ENCODE measurements around the gene ZFPM1. TPM values are rescaled to one million over a fixed set of nuclear protein-coding genes. Genes with fewer than 3 reads are reported as not detected.

ZFPM1 gene
- total and polyA plus RNA-seq, 2 experiments from 2014 or later = 0.53 to 2.2 TPM

DNA sequence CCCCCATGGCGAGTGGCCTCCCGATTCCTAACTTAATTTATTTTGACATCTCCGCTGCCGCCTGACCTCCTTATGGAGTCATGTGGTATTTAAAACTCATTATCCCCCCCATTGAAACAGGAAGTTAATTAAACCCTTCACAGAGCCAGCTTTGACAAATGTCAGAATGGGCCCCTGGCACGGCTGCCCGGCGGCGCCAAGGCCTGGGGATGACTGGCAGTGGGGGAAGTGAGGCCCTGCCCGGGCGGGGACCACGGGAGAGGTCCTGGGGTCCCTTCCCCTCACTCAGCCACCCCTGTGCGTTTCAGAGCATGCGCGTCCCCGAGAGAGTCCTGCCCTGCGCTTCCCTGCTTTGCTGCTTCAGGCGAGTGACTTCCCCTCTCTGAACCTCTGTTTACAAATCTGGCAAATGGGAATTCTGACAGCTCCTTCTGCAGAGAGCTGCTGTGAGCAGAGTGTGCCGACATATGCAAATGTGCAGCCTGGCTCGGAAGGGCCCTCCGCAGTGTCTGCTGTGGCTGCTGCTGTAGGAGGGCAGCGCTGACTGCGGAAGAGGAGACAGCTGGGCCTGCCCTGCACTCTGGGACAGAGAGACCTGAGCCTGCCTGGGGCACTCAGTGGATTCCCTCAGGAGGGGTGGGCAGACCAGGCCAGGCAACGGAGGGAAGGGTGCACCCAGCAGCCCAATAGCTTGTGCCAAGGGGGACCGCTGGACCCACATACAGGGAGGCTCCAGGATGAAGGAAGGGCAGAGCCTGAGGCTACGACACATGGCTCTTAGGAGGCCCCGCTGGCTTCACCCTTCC lies 4.4 kb upstream of the ZFPM1 start (continued):
- TF ChIP-seq, protein P1, sequence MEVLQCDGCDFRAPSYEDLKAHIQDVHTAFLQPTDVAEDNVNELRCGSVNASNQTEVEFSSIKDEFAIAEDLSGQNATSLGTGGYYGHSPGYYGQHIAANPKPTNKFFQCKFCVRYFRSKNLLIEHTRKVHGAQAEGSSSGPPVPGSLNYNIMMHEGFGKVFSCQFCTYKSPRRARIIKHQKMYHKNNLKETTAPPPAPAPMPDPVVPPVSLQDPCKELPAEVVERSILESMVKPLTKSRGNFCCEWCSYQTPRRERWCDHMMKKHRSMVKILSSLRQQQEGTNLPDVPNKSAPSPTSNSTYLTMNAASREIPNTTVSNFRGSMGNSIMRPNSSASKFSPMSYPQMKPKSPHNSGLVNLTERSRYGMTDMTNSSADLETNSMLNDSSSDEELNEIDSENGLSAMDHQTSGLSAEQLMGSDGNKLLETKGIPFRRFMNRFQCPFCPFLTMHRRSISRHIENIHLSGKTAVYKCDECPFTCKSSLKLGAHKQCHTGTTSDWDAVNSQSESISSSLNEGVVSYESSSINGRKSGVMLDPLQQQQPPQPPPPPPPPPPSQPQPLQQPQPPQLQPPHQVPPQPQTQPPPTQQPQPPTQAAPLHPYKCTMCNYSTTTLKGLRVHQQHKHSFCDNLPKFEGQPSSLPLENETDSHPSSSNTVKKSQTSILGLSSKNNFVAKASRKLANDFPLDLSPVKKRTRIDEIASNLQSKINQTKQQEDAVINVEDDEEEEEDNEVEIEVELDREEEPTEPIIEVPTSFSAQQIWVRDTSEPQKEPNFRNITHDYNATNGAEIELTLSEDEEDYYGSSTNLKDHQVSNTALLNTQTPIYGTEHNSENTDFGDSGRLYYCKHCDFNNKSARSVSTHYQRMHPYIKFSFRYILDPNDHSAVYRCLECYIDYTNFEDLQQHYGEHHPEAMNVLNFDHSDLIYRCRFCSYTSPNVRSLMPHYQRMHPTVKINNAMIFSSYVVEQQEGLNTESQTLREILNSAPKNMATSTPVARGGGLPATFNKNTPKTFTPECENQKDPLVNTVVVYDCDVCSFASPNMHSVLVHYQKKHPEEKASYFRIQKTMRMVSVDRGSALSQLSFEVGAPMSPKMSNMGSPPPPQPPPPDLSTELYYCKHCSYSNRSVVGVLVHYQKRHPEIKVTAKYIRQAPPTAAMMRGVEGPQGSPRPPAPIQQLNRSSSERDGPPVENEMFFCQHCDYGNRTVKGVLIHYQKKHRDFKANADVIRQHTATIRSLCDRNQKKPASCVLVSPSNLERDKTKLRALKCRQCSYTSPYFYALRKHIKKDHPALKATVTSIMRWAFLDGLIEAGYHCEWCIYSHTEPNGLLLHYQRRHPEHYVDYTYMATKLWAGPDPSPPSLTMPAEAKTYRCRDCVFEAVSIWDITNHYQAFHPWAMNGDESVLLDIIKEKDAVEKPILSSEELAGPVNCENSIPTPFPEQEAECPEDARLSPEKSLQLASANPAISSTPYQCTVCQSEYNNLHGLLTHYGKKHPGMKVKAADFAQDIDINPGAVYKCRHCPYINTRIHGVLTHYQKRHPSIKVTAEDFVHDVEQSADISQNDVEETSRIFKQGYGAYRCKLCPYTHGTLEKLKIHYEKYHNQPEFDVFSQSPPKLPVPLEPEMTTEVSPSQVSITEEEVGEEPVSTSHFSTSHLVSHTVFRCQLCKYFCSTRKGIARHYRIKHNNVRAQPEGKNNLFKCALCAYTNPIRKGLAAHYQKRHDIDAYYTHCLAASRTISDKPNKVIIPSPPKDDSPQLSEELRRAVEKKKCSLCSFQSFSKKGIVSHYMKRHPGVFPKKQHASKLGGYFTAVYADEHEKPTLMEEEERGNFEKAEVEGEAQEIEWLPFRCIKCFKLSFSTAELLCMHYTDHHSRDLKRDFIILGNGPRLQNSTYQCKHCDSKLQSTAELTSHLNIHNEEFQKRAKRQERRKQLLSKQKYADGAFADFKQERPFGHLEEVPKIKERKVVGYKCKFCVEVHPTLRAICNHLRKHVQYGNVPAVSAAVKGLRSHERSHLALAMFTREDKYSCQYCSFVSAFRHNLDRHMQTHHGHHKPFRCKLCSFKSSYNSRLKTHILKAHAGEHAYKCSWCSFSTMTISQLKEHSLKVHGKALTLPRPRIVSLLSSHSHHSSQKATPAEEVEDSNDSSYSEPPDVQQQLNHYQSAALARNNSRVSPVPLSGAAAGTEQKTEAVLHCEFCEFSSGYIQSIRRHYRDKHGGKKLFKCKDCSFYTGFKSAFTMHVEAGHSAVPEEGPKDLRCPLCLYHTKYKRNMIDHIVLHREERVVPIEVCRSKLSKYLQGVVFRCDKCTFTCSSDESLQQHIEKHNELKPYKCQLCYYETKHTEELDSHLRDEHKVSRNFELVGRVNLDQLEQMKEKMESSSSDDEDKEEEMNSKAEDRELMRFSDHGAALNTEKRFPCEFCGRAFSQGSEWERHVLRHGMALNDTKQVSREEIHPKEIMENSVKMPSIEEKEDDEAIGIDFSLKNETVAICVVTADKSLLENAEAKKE (CRISPR knock-in tag; IDR thresholded peaks at IDR 0.05) = no peak

DNA sequence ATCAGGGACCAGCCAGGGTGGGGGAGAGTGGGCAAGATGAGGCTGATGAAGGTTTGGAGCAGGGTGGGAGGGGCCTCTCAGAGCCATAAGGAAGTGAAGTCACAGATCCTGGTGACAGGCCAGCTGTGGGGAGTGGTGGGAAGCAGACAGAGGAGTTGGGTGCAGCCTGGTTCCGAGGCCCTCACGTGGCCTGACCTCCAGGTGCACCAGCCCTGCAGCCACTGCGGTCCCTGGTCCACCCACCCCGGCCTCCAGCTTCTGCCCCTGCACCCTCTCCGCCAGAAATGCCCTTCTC lies 3.9 kb upstream of the ZFPM1 start:
- ATAC-seq = no peak
- no peaks in the 10 kb centered on the region for H3K9me3 Mint-ChIP-seq
- H3K4me2 ChIP-seq = no peak overlapping the region

More for the DNA sequence above, 3.9 kb upstream of the ZFPM1 start:
- H3K36me3 ChIP-seq (ENCODE audit: insufficient read depth) = no peaks in the 10 kb centered on the region
- Mint-ChIP-seq H3K27ac (no peak overlapping the region), H3K4me3 (no peak overlapping the region; the same call in 2 of the 3 replicates), H3K4me1 (peaks cover 2% of the 10 kb centered on the region; the same call in 1 of the 3 replicates), H3K36me3 (ENCODE audit: low read depth) (no peaks in the 10 kb centered on the region), H3K27me3 (ENCODE audit: insufficient read depth, low read depth, poor library complexity) (peaks cover 24% of the 10 kb centered on the region)
- no peak for DNase-seq (ENCODE audit: low spot score)
- H3K9me2 ChIP-seq (ENCODE audit: insufficient read depth) = no peaks in the 10 kb centered on the region
- H3K27ac ChIP-seq (ENCODE audit: low read depth) = no peak overlapping the region
- no peaks in the 10 kb centered on the region for H3F3A ChIP-seq (replicated peaks; ENCODE audit: low read depth)
- peaks cover 22% of the 10 kb centered on the region for H3K27me3 ChIP-seq (ENCODE audit: insufficient read depth)
- no peak overlapping the region for H3K4me3 ChIP-seq
- H3K79me2 ChIP-seq (replicated peaks; ENCODE audit: insufficient read depth) = no peaks in the 10 kb centered on the region
- H4K20me1 ChIP-seq (replicated peaks; ENCODE audit: insufficient read depth) = no peaks in the 10 kb centered on the region
- H2AFZ ChIP-seq = no peak overlapping the region
- H3K4me1 ChIP-seq (ENCODE audit: insufficient read depth) = no peaks in the 10 kb centered on the region; the same call in 1 of the 2 replicates
- TF ChIP-seq NANOG (IDR thresholded peaks at IDR 0.05; ENCODE audit: borderline replicate concordance) = no peak
- TF ChIP-seq, protein P2, sequence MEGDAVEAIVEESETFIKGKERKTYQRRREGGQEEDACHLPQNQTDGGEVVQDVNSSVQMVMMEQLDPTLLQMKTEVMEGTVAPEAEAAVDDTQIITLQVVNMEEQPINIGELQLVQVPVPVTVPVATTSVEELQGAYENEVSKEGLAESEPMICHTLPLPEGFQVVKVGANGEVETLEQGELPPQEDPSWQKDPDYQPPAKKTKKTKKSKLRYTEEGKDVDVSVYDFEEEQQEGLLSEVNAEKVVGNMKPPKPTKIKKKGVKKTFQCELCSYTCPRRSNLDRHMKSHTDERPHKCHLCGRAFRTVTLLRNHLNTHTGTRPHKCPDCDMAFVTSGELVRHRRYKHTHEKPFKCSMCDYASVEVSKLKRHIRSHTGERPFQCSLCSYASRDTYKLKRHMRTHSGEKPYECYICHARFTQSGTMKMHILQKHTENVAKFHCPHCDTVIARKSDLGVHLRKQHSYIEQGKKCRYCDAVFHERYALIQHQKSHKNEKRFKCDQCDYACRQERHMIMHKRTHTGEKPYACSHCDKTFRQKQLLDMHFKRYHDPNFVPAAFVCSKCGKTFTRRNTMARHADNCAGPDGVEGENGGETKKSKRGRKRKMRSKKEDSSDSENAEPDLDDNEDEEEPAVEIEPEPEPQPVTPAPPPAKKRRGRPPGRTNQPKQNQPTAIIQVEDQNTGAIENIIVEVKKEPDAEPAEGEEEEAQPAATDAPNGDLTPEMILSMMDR (conservative IDR thresholded peaks at IDR 0.05; ENCODE audit: low read depth in 2 of 2) = no peak

Measured in GM23338 (cell line).